Measurements from ENCODE around the gene SYT13.

Gene SYT13

GRCh38 chr11:45305874-45306623, 19.9 kb upstream of the SYT13 start:
- Histone ChIP-seq H3K27me3 (replicated peaks; ENCODE audit: control insufficient read depth, insufficient read depth, low read length) (no peaks in the 10 kb centered on the region), H3K36me3 (ENCODE audit: control insufficient read depth, insufficient read depth, low read length) (no peaks in the 10 kb centered on the region), H3K4me3 (replicated peaks; ENCODE audit: low read depth, low read length) (no peak overlapping the region)
- DNase-seq (ENCODE audit: extremely low read depth, insufficient read length), result no peak
- TF ChIP-seq CTCF (IDR thresholded peaks at IDR 0.05; ENCODE audit: insufficient read depth, low read length, poor library complexity, severe bottlenecking), result no peak

- no peak for DNase-seq (ENCODE audit: extremely low read depth, insufficient read length)
- Histone ChIP-seq H3K36me3 (ENCODE audit: control insufficient read depth, insufficient read depth, low read length) (no peaks in the 10 kb centered on the region), H3K4me3 (replicated peaks; ENCODE audit: low read depth, low read length) (no peak overlapping the region), H3K27me3 (replicated peaks; ENCODE audit: control insufficient read depth, insufficient read depth, low read length) (no peaks in the 10 kb centered on the region)
- TF ChIP-seq CTCF (IDR thresholded peaks at IDR 0.05; ENCODE audit: insufficient read depth, low read length, poor library complexity, severe bottlenecking), result no peak
Observed at GRCh38 chr11:45304992-45305335, 18.8 kb upstream of the SYT13 start.

- no peak for TF ChIP-seq CTCF (IDR thresholded peaks at IDR 0.05; ENCODE audit: insufficient read depth, low read length, poor library complexity, severe bottlenecking)
- Histone ChIP-seq H3K27me3 (replicated peaks; ENCODE audit: control insufficient read depth, insufficient read depth, low read length) (no peaks in the 10 kb centered on the region), H3K4me3 (replicated peaks; ENCODE audit: low read depth, low read length) (no peak overlapping the region), H3K36me3 (ENCODE audit: control insufficient read depth, insufficient read depth, low read length) (no peaks in the 10 kb centered on the region)
- DNase-seq (ENCODE audit: extremely low read depth, insufficient read length), result no peak
Observed at GRCh38 chr11:45304111-45304991, 18.2 kb upstream of the SYT13 start.

- H3K4me3 ChIP-seq (replicated peaks; ENCODE audit: low read depth, low read length), result no peak overlapping the region
- TF ChIP-seq CTCF (IDR thresholded peaks at IDR 0.05; ENCODE audit: insufficient read depth, low read length, poor library complexity, severe bottlenecking), result no peak
- DNase-seq (ENCODE audit: extremely low read depth, insufficient read length), result no peak
- no peaks in the 10 kb centered on the region for H3K27me3 ChIP-seq (replicated peaks; ENCODE audit: control insufficient read depth, insufficient read depth, low read length)
- H3K36me3 ChIP-seq (ENCODE audit: control insufficient read depth, insufficient read depth, low read length), result no peaks in the 10 kb centered on the region
Observed at GRCh38 chr11:45303316-45303715, 17.2 kb upstream of the SYT13 start.

GRCh38 chr11:45301537-45302246, 15.6 kb upstream of the SYT13 start:
- Histone ChIP-seq H3K36me3 (ENCODE audit: control insufficient read depth, insufficient read depth, low read length) (no peaks in the 10 kb centered on the region), H3K27me3 (replicated peaks; ENCODE audit: control insufficient read depth, insufficient read depth, low read length) (no peaks in the 10 kb centered on the region), H3K4me3 (replicated peaks; ENCODE audit: low read depth, low read length) (no peak overlapping the region)
- no peak for TF ChIP-seq CTCF (IDR thresholded peaks at IDR 0.05; ENCODE audit: insufficient read depth, low read length, poor library complexity, severe bottlenecking)
- no peak for DNase-seq (ENCODE audit: extremely low read depth, insufficient read length)

Measured in GM06990 (cell line).